SH-SY5Y (cell line): ENCODE measurements around the gene TRIM33.

Source experiments
- GATA2 ChIP-seq: IDR thresholded peaks from 2 replicates; pipeline ENCODE4 v1.6.1; 2011; ENCODE audit warnings: mild to moderate bottlenecking, low read depth, low read length
- GATA3 ChIP-seq: IDR thresholded peaks from 2 replicates; pipeline ENCODE4 v1.6.1; 2011; ENCODE audit warnings: low read depth, mild to moderate bottlenecking, low read length, moderate library complexity

DNA sequence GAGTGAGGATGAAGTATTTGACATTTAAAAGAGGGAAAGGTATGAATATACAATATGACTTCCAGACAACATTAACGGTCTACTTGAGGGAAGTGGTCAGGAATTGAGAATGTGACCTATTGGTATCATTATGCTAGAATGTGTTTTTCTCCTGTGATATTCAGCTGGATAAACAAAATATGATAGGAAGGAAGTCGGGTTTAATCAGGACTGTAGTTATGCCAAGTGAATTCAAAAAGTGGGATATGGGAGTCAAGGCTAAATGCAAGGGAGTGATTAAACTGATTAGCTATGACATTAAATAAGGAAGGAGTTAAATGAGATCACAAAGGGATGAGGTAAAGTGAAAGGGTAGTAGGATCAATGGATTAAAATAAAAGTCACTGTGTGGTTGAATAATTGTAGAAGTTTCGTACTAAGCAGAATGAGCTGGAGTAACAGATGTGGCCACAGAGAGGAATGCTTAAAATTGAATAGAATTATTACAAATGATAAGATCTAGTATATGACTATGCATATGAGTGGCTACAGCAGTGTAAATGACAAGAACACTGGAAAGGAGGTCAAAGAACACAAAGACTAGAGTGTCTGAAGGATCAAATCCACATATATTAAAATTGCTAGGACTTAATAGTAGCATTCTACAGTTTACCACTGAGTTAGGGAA is 62.5 kb downstream of the TRIM33 start:
- TF ChIP-seq GATA2: no peak
- no peak for TF ChIP-seq GATA3
